ENCODE data around the gene XYLT1. TPM values are rescaled to one million over a fixed set of nuclear protein-coding genes. Genes with fewer than 3 reads are reported as not detected.
A peak's percentile ranks its signal among the peaks of the same experiment; 100 is the strongest.

The XYLT1 gene
- total RNA-seq, 2 donors from 2014 or later: 6.0 to 15.2 TPM

DNA sequence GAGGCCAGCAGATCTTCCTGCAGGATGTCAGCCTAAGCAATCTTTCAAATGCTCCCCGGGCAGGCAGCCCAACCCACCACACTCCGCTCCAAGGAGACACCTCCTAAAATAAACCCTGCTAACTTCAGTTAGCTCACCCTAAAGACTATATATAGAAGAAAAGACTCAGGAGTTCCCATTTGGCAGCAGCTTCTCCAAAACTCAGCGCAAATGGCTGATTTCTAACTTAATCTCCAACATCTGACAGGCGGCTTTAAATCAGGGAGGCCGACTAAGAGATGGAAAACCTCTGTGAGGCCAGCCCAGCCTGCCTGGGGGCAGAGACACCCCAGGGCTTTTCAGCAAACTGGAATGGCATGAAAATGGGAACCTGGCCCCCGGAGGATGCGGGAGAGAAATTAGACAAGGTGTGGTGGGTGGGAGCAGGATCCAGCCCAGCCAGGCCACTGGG is 91.6 kb downstream of the XYLT1 start:
- TF ChIP-seq, protein P1, sequence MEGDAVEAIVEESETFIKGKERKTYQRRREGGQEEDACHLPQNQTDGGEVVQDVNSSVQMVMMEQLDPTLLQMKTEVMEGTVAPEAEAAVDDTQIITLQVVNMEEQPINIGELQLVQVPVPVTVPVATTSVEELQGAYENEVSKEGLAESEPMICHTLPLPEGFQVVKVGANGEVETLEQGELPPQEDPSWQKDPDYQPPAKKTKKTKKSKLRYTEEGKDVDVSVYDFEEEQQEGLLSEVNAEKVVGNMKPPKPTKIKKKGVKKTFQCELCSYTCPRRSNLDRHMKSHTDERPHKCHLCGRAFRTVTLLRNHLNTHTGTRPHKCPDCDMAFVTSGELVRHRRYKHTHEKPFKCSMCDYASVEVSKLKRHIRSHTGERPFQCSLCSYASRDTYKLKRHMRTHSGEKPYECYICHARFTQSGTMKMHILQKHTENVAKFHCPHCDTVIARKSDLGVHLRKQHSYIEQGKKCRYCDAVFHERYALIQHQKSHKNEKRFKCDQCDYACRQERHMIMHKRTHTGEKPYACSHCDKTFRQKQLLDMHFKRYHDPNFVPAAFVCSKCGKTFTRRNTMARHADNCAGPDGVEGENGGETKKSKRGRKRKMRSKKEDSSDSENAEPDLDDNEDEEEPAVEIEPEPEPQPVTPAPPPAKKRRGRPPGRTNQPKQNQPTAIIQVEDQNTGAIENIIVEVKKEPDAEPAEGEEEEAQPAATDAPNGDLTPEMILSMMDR (IDR thresholded peaks at IDR 0.05): no peak
- peak in 1 of 3 donors; percentile 13 for TF ChIP-seq POLR2A (IDR thresholded peaks at IDR 0.05)
- peak in 1 of 4 donors; percentile 42 for DNase-seq
- no peaks in the 10 kb centered on the region for H3K36me3 ChIP-seq (replicated peaks in 1 of 2; ENCODE audit: insufficient read depth in 1 of 2, low read depth in 2 of 2)
- no peaks in the 10 kb centered on the region for H3K27me3 ChIP-seq
- H3K4me1 ChIP-seq: peaks cover 17% of the 10 kb centered on the region
- intact Hi-C loops (cut with DNase I): no loop called here
- 67 to 81% methylated on average over 7 of the region's 7 CpGs for WGBS, 2 donors
- ATAC-seq: no peak
- H3K27ac ChIP-seq: peak overlapping the region in 1 of 4 donors; percentile 7
- H3K4me3 ChIP-seq: no peak overlapping the region
- H3K9me3 ChIP-seq: no peaks in the 10 kb centered on the region

DNA sequence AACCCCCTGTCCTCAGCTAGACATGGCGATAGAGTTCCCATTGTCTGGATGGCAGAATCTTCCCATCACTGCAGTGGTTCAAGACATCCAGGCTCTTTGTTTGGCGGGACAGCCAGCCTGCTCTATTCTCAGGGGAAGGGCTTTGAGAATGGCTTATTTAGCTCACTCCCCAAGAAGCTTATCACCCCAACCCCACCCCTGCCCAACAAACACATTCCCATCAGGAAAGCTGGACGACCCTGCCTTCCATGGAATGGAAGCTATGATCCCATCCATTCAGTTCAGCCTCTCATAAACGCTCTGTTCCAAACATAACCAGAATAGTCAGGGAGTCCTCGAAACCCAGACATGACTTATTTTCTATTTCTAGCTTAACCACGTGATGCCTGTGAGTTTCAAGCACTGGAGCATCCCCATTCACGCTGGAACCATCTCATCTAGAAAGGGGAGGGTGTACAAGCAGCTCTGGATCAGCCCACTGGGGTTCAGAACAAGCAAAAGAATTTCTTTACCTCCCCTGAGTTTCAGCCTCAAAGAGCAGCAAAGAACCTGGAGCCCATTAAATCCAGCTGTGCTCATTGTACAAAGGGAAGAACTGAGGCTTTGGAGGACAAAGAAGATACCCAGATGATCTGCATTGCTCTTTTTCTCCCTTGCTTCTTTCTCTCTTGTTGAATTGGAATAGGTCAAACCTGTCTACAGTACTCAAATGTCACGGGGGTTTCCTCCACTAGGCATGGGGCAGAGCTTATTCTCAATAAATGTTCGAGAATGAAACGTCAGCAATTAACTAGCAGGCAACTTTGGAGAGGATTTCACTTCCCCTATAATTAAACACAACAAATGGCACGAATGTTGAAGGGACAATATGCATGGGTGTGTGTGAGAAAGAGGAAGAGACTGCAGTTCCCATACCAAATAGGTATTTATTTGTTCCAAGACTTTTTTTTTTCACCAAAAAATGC is 93.1 kb downstream of the XYLT1 start:
- intact Hi-C loops (cut with DNase I): no loop called here
- ATAC-seq (no peak), DNase-seq (peak in 1 of 4 donors; percentile 32)
- no peaks in the 10 kb centered on the region for H3K9me3 ChIP-seq
- H3K4me1 ChIP-seq: peaks cover 7% of the 10 kb centered on the region
- H3K27me3 ChIP-seq: no peaks in the 10 kb centered on the region
- no peak overlapping the region for H3K4me3 ChIP-seq
- TF ChIP-seq, protein P1 (IDR thresholded peaks at IDR 0.05): no peak
- no peak for TF ChIP-seq POLR2A (IDR thresholded peaks at IDR 0.05)
- no peaks in the 10 kb centered on the region for H3K36me3 ChIP-seq (replicated peaks in 1 of 2; ENCODE audit: insufficient read depth in 1 of 2, low read depth in 2 of 2)
- 53 to 71% methylated on average over 11 of the region's 11 CpGs for WGBS, 2 donors
- H3K27ac ChIP-seq: peak overlapping the region in 1 of 4 donors; percentile 66

GRCh38 chr16:17375461-17376304 is 95.1 kb downstream of the XYLT1 start:
- TF ChIP-seq, protein P1 (IDR thresholded peaks at IDR 0.05): peak in 1 of 7 experiments; percentile 5
- TF ChIP-seq POLR2A (IDR thresholded peaks at IDR 0.05): no peak
- no peak overlapping the region for H3K4me3 ChIP-seq
- H3K4me1 ChIP-seq: peaks cover 9% of the 10 kb centered on the region
- DNase-seq (peak in 2 of 4 donors; percentile 20 to 59), ATAC-seq (peak; percentile 54)
- no peaks in the 10 kb centered on the region for H3K36me3 ChIP-seq (replicated peaks in 1 of 2; ENCODE audit: insufficient read depth in 1 of 2, low read depth in 2 of 2)
- 48 to 58% methylated on average over 11 to 17 of the region's 17 CpGs for WGBS, 2 donors
- intact Hi-C loops (cut with DNase I): no loop called here
- no peaks in the 10 kb centered on the region for H3K27me3 ChIP-seq
- peak overlapping the region in 2 of 4 donors; percentile 45 to 61 for H3K27ac ChIP-seq
- no peaks in the 10 kb centered on the region for H3K9me3 ChIP-seq

DNA sequence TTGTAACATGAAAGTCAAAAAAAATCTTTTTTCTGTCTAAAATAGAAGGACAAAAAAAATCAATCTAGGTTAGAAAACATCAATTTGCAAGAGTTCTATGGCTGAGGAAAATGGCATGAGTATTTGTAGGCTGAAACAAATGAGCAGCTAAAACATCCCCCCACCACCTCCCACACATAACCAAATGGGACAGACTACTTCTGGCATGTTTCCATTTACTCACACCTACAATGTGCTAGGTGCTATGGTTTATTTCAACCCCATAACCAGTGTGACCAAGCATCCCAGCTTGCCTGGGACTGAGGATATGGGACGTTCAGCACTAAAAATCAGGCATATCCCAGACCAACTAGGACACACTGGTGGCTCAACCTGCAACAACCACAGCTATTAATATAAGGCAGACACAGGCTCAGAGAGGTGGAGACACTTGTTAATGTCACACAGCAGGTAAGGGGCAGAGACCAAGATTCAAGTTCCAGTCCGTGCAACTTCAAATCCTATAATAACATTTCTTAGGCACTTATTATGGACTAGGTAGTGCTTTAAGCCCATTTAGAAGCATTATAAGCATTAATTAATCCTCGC is 96.0 kb downstream of the XYLT1 start:
- Histone ChIP-seq H3K36me3 (replicated peaks in 1 of 2; ENCODE audit: insufficient read depth in 1 of 2, low read depth in 2 of 2) (no peaks in the 10 kb centered on the region), H3K4me3 (no peak overlapping the region), H3K27me3 (no peaks in the 10 kb centered on the region), H3K27ac (peak overlapping the region in 1 of 4 donors; percentile 61), H3K9me3 (no peaks in the 10 kb centered on the region), H3K4me1 (peaks cover 18% of the 10 kb centered on the region)
- intact Hi-C loops (cut with DNase I): no loop called here
- DNase-seq (no peak), ATAC-seq (no peak)
- no peak for TF ChIP-seq POLR2A (IDR thresholded peaks at IDR 0.05)
- 83 to 97% methylated on average over 3 of the region's 3 CpGs for WGBS, 2 donors
